ENCODE data around the gene RXFP2. TPM values are rescaled to one million over a fixed set of nuclear protein-coding genes. Genes with fewer than 3 reads are reported as not detected.

The RXFP2 gene
- total RNA-seq, 2 donors from 2014 or later: not detected

- Histone ChIP-seq H3K27ac (no peak overlapping the region), H3K4me1 (no peaks in the 10 kb centered on the region), H3K36me3 (no peaks in the 10 kb centered on the region), H3K4me3 (no peak overlapping the region), H3K9me3 (no peaks in the 10 kb centered on the region), H3K27me3 (no peaks in the 10 kb centered on the region)
- DNase-seq (ENCODE audit: low spot score): peak; percentile 78
- TF ChIP-seq CTCF (IDR thresholded peaks at IDR 0.05): peak; percentile 92 to 99
These were observed 2.9 kb downstream of the RXFP2 start for GRCh38 chr13:31742097-31742734.

- DNase-seq (ENCODE audit: low spot score): no peak
- Histone ChIP-seq H3K9me3 (no peaks in the 10 kb centered on the region), H3K27me3 (no peaks in the 10 kb centered on the region), H3K4me3 (no peak overlapping the region), H3K36me3 (no peaks in the 10 kb centered on the region), H3K4me1 (no peaks in the 10 kb centered on the region), H3K27ac (no peak overlapping the region)
- no peak for TF ChIP-seq CTCF (IDR thresholded peaks at IDR 0.05)
These were observed 8.0 kb downstream of the RXFP2 start for GRCh38 chr13:31747291-31747690.

- Histone ChIP-seq H3K27me3 (no peaks in the 10 kb centered on the region), H3K27ac (no peak overlapping the region), H3K36me3 (no peaks in the 10 kb centered on the region), H3K4me3 (no peak overlapping the region), H3K9me3 (no peaks in the 10 kb centered on the region), H3K4me1 (no peaks in the 10 kb centered on the region)
- no peak for TF ChIP-seq CTCF (IDR thresholded peaks at IDR 0.05)
- no peak for DNase-seq (ENCODE audit: low spot score)
These were observed 8.6 kb downstream of the RXFP2 start for GRCh38 chr13:31747966-31748365.

- H3K4me3 ChIP-seq: no peak overlapping the region
- DNase-seq (ENCODE audit: low spot score): no peak
- no peaks in the 10 kb centered on the region for H3K9me3 ChIP-seq
- H3K27ac ChIP-seq: no peak overlapping the region
- H3K4me1 ChIP-seq: no peaks in the 10 kb centered on the region
- TF ChIP-seq CTCF (IDR thresholded peaks at IDR 0.05): no peak
- H3K36me3 ChIP-seq: no peaks in the 10 kb centered on the region
- no peaks in the 10 kb centered on the region for H3K27me3 ChIP-seq
These were observed 10.6 kb downstream of the RXFP2 start for GRCh38 chr13:31749929-31750328.

- no peak for TF ChIP-seq CTCF (IDR thresholded peaks at IDR 0.05)
- no peak for DNase-seq (ENCODE audit: low spot score)
- H3K9me3 ChIP-seq: no peaks in the 10 kb centered on the region
- H3K27me3 ChIP-seq: no peaks in the 10 kb centered on the region
- no peaks in the 10 kb centered on the region for H3K4me1 ChIP-seq
- H3K4me3 ChIP-seq: no peak overlapping the region
- H3K27ac ChIP-seq: no peak overlapping the region
- H3K36me3 ChIP-seq: no peaks in the 10 kb centered on the region
These were observed 15.9 kb downstream of the RXFP2 start for GRCh38 chr13:31755211-31755610.

GRCh38 chr13:31755803-31756212, 16.5 kb downstream of the RXFP2 start:
- Histone ChIP-seq H3K4me3 (no peak overlapping the region), H3K9me3 (no peaks in the 10 kb centered on the region), H3K36me3 (no peaks in the 10 kb centered on the region), H3K27me3 (no peaks in the 10 kb centered on the region), H3K27ac (no peak overlapping the region), H3K4me1 (no peaks in the 10 kb centered on the region)
- no peak for TF ChIP-seq CTCF (IDR thresholded peaks at IDR 0.05)
- no peak for DNase-seq (ENCODE audit: low spot score)
